GM18499 (cell line): ENCODE data around the gene MICOS13.

ENCODE experiments used
- ATAC-seq: cut with Tn5 transposase; IDR thresholded peaks from one replicate; pipeline ENCODE4 v1.9.1; 2021; ENCODE audit warnings: moderate number of reproducible peaks; ENCODE audit not compliant: insufficient read depth, unreplicated experiment

Gene MICOS13, protein sequence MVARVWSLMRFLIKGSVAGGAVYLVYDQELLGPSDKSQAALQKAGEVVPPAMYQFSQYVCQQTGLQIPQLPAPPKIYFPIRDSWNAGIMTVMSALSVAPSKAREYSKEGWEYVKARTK

GRCh38 chr19:5680437-5681368 is at the start of gene MICOS13, which contains the start of gene HSD11B1L:
Gene MICOS13, minus strand, starts transcription at chr19:5680516. Its CDS starts 30 bp downstream, at chr19:5680486.
Gene HSD11B1L, plus strand, starts transcription at chr19:5681027. Its CDS starts 3,806 bp downstream, at chr19:5684833.
- ATAC-seq: peak; percentile 58

GRCh38 chr19:5727453-5728050 is 47.2 kb upstream of the MICOS13 start:
- ATAC-seq: no peak

- peak; percentile 71 for ATAC-seq
These were observed 39.9 kb upstream of the MICOS13 start, which contains the start of the genes CATSPERD and LONP1 for GRCh38 chr19:5719961-5720790. Gene CATSPERD, plus strand, starts transcription at chr19:5720637. Its CDS starts 101 bp downstream, at chr19:5720738. Gene LONP1, minus strand, starts transcription at chr19:5720146. Its CDS starts 14 bp downstream, at chr19:5720132.

GRCh38 chr19:5719274-5719960 is 39.1 kb upstream of the MICOS13 start:
- no peak for ATAC-seq

GRCh38 chr19:5718579-5719273 is 38.4 kb upstream of the MICOS13 start:
- no peak for ATAC-seq

- no peak for ATAC-seq
These were observed 37.8 kb upstream of the MICOS13 start for GRCh38 chr19:5718037-5718578.

DNA sequence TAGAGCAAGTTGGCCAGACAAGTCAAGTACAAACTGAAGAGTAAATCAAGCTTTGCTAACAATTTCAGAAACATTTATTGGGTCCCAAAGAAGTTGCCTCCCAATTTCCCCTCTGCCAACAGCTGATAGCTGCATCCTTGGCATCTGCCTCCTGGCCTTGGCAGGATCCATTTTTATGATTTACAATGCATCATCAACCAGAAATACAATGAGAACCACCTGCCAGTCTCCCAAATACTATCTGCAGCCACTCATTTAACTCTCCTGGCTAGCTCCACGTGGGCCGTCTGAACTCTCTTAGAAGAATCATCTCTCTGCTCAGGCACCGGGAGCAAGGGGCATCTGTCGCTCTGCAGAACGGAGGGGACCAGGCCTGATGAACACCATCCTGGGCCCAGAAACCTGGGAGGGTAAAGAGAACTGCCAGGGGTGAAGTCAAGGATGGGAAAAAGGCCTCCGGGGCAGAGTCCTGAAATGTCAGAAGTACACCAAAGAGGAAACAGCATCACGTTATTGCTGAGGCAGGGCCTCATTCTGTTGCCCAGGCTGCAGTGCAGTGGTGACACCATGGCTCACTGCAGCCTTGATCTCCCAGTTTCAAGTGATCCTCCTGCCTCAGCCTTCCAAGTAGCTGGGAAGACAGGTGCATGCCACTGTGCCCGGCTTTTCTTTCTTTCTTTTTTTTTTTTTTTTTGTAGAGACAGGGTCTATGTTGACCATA is 37.1 kb upstream of the MICOS13 start:
- ATAC-seq: no peak

- ATAC-seq: no peak
These were observed 34.5 kb upstream of the MICOS13 start for GRCh38 chr19:5714816-5715215.

DNA sequence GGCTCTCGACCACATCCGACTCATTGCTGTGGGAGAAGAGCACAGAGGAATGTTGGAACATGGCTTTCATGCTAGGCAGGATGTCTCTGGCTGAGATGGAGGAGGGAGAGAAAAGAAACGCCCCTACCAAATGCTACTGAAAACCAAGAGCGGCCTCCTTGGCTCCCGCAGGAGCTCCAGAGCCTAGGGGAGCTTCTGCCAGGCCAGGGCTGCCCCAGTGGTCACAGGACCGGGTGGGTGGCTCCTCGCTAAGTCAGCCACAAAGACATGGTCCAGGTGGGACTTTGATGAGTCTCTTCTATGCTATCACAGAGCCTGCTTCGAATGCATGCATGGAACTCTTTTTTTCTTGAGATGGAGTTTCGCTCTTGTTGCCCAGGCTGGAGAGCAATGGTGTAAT is 32.9 kb upstream of the MICOS13 start:
- no peak for ATAC-seq

DNA sequence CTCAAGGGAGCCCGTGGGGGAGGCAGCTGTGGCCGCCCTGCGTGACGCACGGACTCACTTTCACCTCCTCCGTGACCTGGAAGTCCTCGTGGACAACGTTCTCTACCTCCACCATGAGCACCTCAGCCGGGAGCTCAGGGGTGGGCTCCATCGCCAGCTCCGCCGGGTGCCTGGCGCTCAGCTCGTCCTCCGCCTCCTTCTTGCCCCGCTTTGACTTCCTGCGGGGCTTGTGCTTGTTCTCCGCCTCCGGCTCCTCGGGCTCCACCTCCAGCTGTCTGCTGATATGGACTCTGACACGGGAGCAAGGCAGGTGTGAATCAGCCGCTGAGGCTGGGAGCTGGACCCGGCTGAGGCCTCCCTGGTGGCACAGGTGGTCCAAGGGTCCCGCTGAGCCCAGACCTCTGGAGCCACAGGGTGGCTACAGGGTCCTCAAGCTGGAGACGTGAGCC is 31.4 kb upstream of the MICOS13 start:
- no peak for ATAC-seq

GRCh38 chr19:5711025-5711424 is 30.7 kb upstream of the MICOS13 start:
- no peak for ATAC-seq

DNA sequence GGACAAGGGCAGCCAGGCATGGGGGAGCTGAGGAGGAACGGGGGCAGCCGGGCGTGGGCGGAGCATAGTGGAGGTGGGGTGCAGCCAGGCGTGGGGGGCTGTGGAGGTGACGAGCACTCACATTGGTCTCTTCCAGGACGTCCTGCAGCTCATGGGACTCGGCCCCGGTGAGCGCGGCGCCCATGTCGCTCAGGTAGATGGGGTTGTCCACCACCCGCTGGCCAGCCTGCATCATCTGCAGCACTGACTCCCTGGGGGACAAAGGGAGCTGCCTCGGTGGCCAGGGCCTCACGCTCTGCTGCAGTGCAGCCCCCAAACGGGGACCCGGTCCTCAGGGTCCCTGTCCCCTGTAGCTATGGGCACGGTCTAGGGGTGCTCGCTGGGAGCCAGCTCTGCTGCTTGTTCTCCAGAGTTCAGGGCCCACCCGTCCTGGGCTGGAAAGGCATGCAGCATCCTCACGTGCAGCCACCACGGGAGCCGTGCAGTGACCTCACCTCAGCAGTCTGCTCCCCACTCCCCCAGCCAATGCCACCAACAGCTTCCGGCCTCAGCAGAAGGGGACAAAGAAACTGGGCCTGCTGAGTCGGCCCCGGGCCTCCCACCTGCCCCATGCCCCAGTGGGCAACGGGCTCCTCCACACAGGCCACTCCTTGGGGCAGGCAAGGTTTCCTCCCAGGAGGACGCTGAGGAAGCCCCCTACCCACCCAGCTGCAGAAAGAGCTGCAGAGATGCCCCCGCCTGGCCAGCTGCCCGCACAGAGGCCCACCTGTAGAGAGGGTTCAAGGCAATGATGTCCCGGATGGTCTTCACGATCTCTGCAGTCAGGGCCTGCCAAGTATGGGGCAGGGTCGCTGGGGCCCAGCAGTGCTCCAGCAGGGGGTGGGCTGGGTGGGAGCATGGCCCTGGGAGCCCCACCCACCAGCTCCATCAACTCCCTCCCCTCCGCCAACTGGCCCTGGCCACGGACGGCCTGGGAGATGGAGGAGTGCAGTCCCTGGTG is 27.6 kb upstream of the MICOS13 start:
- ATAC-seq: no peak

- no peak for ATAC-seq
These were observed 26.7 kb upstream of the MICOS13 start for GRCh38 chr19:5706876-5707573.

DNA sequence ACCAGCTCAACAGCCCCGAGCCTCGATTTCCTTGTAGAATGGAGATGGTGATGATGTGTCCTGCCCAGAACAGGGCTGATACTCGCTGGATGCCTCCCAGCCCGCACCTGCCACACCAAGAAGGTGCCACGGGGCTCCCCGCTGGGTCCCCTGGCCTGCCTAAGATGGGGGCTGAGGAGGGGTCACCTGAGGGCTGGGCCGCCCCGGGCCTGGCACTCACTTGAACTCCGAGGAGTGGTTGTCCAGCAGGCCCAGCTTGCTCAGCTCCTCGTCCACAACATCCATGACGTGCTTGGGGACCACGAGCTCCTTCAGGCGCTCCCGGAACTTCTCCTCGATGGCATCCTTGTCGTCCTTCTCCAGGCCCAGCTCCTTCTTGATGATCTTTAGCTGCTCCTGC is 25.2 kb upstream of the MICOS13 start:
- ATAC-seq: no peak

GRCh38 chr19:5703819-5704818 is 23.8 kb upstream of the MICOS13 start:
- no peak for ATAC-seq
